PFSK-1 (cell line): ENCODE results near the gene ERC1.
A peak's percentile ranks its signal among the peaks of the same experiment; 100 is the strongest.

Experiments
- FOXP2 ChIP-seq: optimal IDR thresholded peaks from 2 replicates; pipeline ENCODE3; 2011; ENCODE audit warnings: borderline replicate concordance, control low read depth, inconsistent platforms; ENCODE audit not compliant: insufficient read depth; ENCODE audit errors: extremely low read length, extremely low read depth
- SIN3A ChIP-seq: IDR thresholded peaks from 2 replicates; pipeline ENCODE4 v1.6.1; 2012; ENCODE audit warnings: mild to moderate bottlenecking, low read length, moderate library complexity, borderline replicate concordance; ENCODE audit not compliant: insufficient read depth

- TF ChIP-seq FOXP2, result peak; percentile 58
- TF ChIP-seq SIN3A, result no peak
Observed at GRCh38 chr12:1500095-1500801, 509.2 kb downstream of the ERC1 start.
